Choroid plexus epithelial cell (primary cell): ENCODE results near the gene PIK3R4.

Experiments
- DNase-seq: peaks from one replicate; pipeline ENCODE4 v3.0.0-alpha.2; 2010; ENCODE audit warnings: low read depth
- H3K4me3 ChIP-seq: 2 replicates; pipeline ENCODE4 v1.5.1; 2011; ENCODE audit warnings: low read depth, mild to moderate bottlenecking, control low read depth, low read length, moderate library complexity
- TF ChIP-seq, protein P1 (sequence below): conservative IDR thresholded peaks from 2 replicates; pipeline ENCODE4 v1.5.1; 2011; ENCODE audit warnings: low read depth, mild to moderate bottlenecking, control low read depth, inconsistent platforms, low read length, moderate library complexity

PIK3R4 gene

GRCh38 chr3:130662501-130662996 lies 84.1 kb downstream of the PIK3R4 start:
- TF ChIP-seq, protein P1, sequence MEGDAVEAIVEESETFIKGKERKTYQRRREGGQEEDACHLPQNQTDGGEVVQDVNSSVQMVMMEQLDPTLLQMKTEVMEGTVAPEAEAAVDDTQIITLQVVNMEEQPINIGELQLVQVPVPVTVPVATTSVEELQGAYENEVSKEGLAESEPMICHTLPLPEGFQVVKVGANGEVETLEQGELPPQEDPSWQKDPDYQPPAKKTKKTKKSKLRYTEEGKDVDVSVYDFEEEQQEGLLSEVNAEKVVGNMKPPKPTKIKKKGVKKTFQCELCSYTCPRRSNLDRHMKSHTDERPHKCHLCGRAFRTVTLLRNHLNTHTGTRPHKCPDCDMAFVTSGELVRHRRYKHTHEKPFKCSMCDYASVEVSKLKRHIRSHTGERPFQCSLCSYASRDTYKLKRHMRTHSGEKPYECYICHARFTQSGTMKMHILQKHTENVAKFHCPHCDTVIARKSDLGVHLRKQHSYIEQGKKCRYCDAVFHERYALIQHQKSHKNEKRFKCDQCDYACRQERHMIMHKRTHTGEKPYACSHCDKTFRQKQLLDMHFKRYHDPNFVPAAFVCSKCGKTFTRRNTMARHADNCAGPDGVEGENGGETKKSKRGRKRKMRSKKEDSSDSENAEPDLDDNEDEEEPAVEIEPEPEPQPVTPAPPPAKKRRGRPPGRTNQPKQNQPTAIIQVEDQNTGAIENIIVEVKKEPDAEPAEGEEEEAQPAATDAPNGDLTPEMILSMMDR, result no peak
- peak; percentile 18 for DNase-seq
- no peak overlapping the region for H3K4me3 ChIP-seq

DNA sequence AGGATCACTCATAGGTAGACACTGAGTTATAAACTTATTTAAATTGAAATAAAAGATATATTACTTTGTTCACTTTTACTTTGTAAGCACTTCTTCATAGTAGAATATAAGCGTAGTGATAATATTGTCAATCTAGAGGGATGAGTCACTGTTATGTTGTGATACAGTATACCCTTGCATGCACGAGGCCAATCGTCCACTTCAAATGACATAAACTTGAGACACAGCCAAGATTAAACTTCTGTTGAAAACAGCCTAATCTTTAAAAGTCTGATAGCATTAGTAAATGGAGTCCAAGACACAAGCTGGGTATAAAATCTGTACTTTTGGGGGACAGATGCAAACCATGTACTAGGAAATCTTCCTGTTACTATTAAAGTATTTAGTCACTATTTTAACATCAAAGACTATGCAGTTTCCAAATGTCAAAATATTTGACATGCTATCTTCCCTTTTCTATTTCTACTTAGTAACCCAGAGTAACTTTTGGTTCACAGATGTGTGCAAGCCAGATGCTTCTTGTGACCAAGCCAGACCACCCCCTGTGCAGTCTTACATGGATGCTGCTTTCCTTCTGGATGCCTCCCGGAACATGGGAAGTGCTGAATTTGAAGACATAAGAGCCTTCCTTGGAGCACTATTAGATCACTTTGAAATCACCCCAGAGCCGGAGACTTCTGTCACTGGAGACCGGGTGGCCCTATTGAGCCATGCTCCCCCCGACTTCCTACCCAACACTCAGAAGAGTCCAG lies 85.3 kb downstream of the PIK3R4 start:
- H3K4me3 ChIP-seq, result no peak overlapping the region
- DNase-seq, result peak; percentile 51
- TF ChIP-seq, protein P1, result no peak

GRCh38 chr3:130659911-130660310 lies 86.7 kb downstream of the PIK3R4 start:
- TF ChIP-seq, protein P1, result no peak
- no peak for DNase-seq
- H3K4me3 ChIP-seq, result no peak overlapping the region

- TF ChIP-seq, protein P1, result no peak
- no peak overlapping the region for H3K4me3 ChIP-seq
- DNase-seq, result peak; percentile 15
Observed at GRCh38 chr3:130658678-130659077, 88.0 kb downstream of the PIK3R4 start.

- H3K4me3 ChIP-seq, result no peak overlapping the region
- no peak for DNase-seq
- TF ChIP-seq, protein P1, result no peak
Observed at GRCh38 chr3:130656627-130657026, 90.0 kb downstream of the PIK3R4 start.

DNA sequence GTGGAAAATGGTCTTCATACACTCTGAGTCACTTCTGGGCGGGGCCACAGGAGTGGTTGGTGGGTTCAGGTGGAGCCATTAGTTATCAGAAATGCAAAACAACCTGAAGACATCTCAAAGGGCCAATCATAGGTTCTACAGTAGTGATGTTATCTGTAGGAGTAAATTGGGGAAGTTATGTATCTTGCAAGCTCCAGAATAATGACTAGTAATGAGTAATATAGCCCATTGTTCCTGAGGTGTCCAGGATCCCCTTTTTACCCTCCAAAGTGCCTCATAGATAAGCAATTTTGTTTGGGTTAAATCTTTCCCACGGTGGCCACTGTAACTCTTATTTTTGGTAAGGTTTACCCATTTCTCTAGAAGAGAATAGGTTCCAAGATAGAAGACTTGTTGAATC lies 91.7 kb downstream of the PIK3R4 start:
- H3K4me3 ChIP-seq, result no peak overlapping the region
- DNase-seq, result no peak
- TF ChIP-seq, protein P1, result no peak

DNA sequence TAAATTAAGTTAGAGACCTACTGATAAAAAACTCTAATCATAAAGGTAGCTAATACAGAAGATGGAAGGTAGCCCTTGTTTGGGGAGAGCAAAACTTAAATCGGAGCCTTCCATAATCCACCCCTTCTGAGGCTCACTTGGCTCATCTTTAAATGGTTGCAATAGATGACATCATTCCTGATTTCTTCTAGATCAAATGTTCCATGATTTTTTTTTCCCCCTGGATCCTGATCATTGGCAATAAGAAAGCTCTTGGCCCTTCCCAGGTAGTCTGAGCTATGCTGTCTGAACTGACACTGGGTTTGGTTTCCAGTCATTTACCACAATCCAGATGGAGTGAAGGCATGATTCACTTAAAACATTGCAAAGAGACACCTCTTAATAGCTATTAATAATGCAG lies 92.5 kb downstream of the PIK3R4 start:
- no peak overlapping the region for H3K4me3 ChIP-seq
- DNase-seq, result no peak
- TF ChIP-seq, protein P1, result no peak
